HepG2 (cell line): ENCODE data around the gene PTPN5. TPM values are rescaled to one million over a fixed set of nuclear protein-coding genes. Genes with fewer than 3 reads are reported as not detected.

ENCODE experiments used
- ATAC-seq: fragments of 200-7000 bp; cut with Tn5 transposase; 3 replicates; pipeline ENCODE4 v1.9.1; 2020; ENCODE audit warnings: mild to moderate bottlenecking, moderate library complexity
- BruUV-seq: library from RNA; stranded (reverse); fragments of 400-500 nt; replicated peaks from 2 replicates; lab custom pipeline; 2021; lab: Mats Ljungman, UMichigan
- CTCF ChIA-PET: fragments of 300-600 bp; formaldehyde crosslinking; extraction: SDS; loops from one replicate; lab custom pipeline; 2021; ENCODE audit warnings: low total read pairs, inconsistent platforms, low intra/inter-chr PET ratio; lab: Yijun Ruan, JAX
- POLR2A ChIA-PET: fragments of 350-600 bp; sonication (Branson Sonifier 250); formaldehyde crosslinking; loops from one replicate; lab custom pipeline; 2020; ENCODE audit warnings: antibody characterized with exemption, inconsistent platforms; lab: Yijun Ruan, JAX
- DNase-seq: peaks from one replicate; pipeline ENCODE4 v3.0.0-alpha.2; 2015; ENCODE audit warnings: low spot score
- FAIRE-seq: peaks from 3 replicates; lab custom pipeline; 2011; peaks lifted over from hg19 to GRCh38; lab: Jason Lieb, UNC
- H2AFZ ChIP-seq: one replicate; pipeline ENCODE4 v1.6.1; 2011; ENCODE audit warnings: low read length, inconsistent platforms
- H3K27ac ChIP-seq: fragments of 300-600 bp; 3 replicates; pipeline ENCODE4 v1.8.0; 2011; ENCODE audit warnings: mixed run types, mild to moderate bottlenecking, mixed read lengths, low read length, inconsistent platforms; ENCODE audit not compliant: insufficient read depth; ENCODE audit errors: extremely low read length
- H3K27me3 ChIP-seq, 2 experiments: fragments of 200-600 bp in 1 of 2; 2 replicates in 1 of 2; 3 replicates in 1 of 2; pipeline versions ENCODE4 v1.6.0 to v1.8.0; 2011; ENCODE audit warnings: low read length in 2 of 2, mild to moderate bottlenecking in 2 of 2, moderate library complexity in 2 of 2, inconsistent platforms in 1 of 2; ENCODE audit not compliant: insufficient read depth in 2 of 2, control insufficient read depth in 1 of 2
- H3K36me3 ChIP-seq, 2 experiments: fragments of 200-600 bp in 1 of 2; replicated peaks in 1 of 2; 2 replicates in 1 of 2; 3 replicates in 1 of 2; pipeline versions ENCODE4 v1.5.1 to v1.8.0; 2011; ENCODE audit warnings: low read length in 2 of 2, inconsistent platforms in 1 of 2; ENCODE audit not compliant: insufficient read depth in 2 of 2, control insufficient read depth in 1 of 2
- H3K4me1 ChIP-seq: 2 replicates; pipeline ENCODE4 v1.5.1; 2012; ENCODE audit warnings: low read length, inconsistent platforms; ENCODE audit not compliant: insufficient read depth
- H3K4me2 ChIP-seq: 2 replicates; pipeline ENCODE4 v1.6.0; 2011; ENCODE audit warnings: low read depth, low read length, inconsistent platforms
- H3K4me3 ChIP-seq, 3 experiments: fragments of 200-600 bp in 1 of 3; sonication (generic), shearing (Covaris generic) in 1 of 3; replicated peaks in 1 of 3; 2 replicates each; pipeline ENCODE4 v1.5.1; 2011 to 2016; ENCODE audit warnings: low read length in 3 of 3, inconsistent platforms in 2 of 3, low read depth in 2 of 3, mild to moderate bottlenecking in 2 of 3, control low read depth in 1 of 3, mixed read lengths in 1 of 3; ENCODE audit not compliant: insufficient read depth in 1 of 3
- H3K79me2 ChIP-seq: one replicate; pipeline ENCODE4 v1.6.1; 2011; ENCODE audit warnings: low read length, inconsistent platforms; ENCODE audit not compliant: insufficient read depth
- H3K9ac ChIP-seq: 2 replicates; pipeline ENCODE4 v1.6.0; 2011; ENCODE audit warnings: mild to moderate bottlenecking, low read depth, low read length, inconsistent platforms; ENCODE audit not compliant: insufficient read depth
- H3K9me3 ChIP-seq: 2 replicates; pipeline ENCODE4 v1.5.1; 2012; ENCODE audit warnings: mild to moderate bottlenecking, low read length
- H4K20me1 ChIP-seq: 2 replicates; pipeline ENCODE4 v1.6.0; 2011; ENCODE audit warnings: inconsistent platforms, mild to moderate bottlenecking, low read length, moderate library complexity; ENCODE audit not compliant: insufficient read depth
- ARNTL ChIP-seq: sonication (generic); formaldehyde crosslinking; IDR thresholded peaks from 2 replicates; pipeline ENCODE4 v1.4.0; 2020; ENCODE audit warnings: mild to moderate bottlenecking, missing genetic modification reagents
- CEBPB ChIP-seq: IDR thresholded peaks from 2 replicates; pipeline ENCODE4 v1.6.1; 2011; ENCODE audit warnings: low read depth, low read length, improper control_type of control experiment, borderline replicate concordance
- NONO ChIP-seq, 2 experiments: fragments of 450-650 bp in 1 of 2; sonication (generic) in 1 of 2; formaldehyde crosslinking in 1 of 2; IDR thresholded peaks in 1 of 2; conservative IDR thresholded peaks in 1 of 2; 2 replicates each; pipeline versions ENCODE4 v1.6.1 to v1.8.0; 2017 to 2022; ENCODE audit warnings: mild to moderate bottlenecking in 1 of 2, missing genetic modification reagents in 1 of 2, moderate library complexity in 1 of 2
- PAWR ChIP-seq: sonication (generic); formaldehyde crosslinking; IDR thresholded peaks from 2 replicates; pipeline ENCODE4 v1.4.0; 2020; ENCODE audit warnings: missing genetic modification reagents, mild to moderate bottlenecking, borderline replicate concordance
- RAD21 ChIP-seq: fragments of 450-650 bp; formaldehyde crosslinking; IDR thresholded peaks from 2 replicates; pipeline ENCODE4 v1.5.0; 2020; ENCODE audit warnings: mild to moderate bottlenecking
- TAF15 ChIP-seq: fragments of 200-400 bp; formaldehyde crosslinking; IDR thresholded peaks from one replicate; pipeline ENCODE4 v1.6.1; 2018; ENCODE audit warnings: mild to moderate bottlenecking, low read depth, low read length; ENCODE audit not compliant: poor library complexity, severe bottlenecking
- ZNF17 ChIP-seq: sonication (generic); formaldehyde crosslinking; IDR thresholded peaks from 2 replicates; pipeline ENCODE4 v1.5.0; 2020; ENCODE audit warnings: mild to moderate bottlenecking, missing genetic modification reagents
- WGBS: methylation state at CpG from one replicate; pipeline ENCODE4 v1.1.6; 2017; ENCODE audit warnings: low lambda C conversion rate; 5-methylcytosine and 5-hydroxymethylcytosine counted together
- in situ Hi-C: cut with HindIII; loops from 2 replicates; pipeline ENCODE4 v1.10.0; 2017; ENCODE audit warnings: low pct_unique_long_range_greater_than_20kb; ENCODE audit not compliant: extremely low pct_ligation_motif_present
- intact Hi-C: fragments of 100-400 bp; cut with micrococcal nuclease; formaldehyde crosslinking; loops from one replicate; pipeline ENCODE4 v1.10.0; 2022; ENCODE audit not compliant: unreplicated experiment
- polyA plus RNA-seq, 8 experiments: library from polyadenylated mRNA; depleted of rRNA in 3 of 8; stranded (reverse) in 7 of 8; unstranded in 1 of 8; fragments of >200 nt; fragmentation: Illumina TruSeq in 4 of 8; extraction: Trizol in 4 of 8; gene quantifications; 2 replicates each; pipeline versions ENCODE4 v1.2.1 to v1.2.3, GENCODE V29; 2011 to 2016; ENCODE audit warnings: low read depth in 4 of 8, missing spikeins in 1 of 8, mixed read lengths in 1 of 8; ENCODE audit not compliant: insufficient read depth in 1 of 8
- total RNA-seq, 5 experiments: library from RNA; depleted of rRNA; stranded (reverse); fragments of >200 nt; fragmentation: Illumina TruSeq; extraction: Trizol; gene quantifications; 2 replicates each; pipeline ENCODE4 v1.2.3, GENCODE V29; 2016; ENCODE audit warnings: low read depth in 1 of 5
- TF ChIP-seq, protein P1 (sequence below): sonication (generic); formaldehyde crosslinking; conservative IDR thresholded peaks from 2 replicates; pipeline ENCODE4 v1.4.0; 2020; ENCODE audit warnings: missing genetic modification reagents
- TF ChIP-seq, protein P2 (sequence below), 2 experiments: fragments of 450-650 bp in 1 of 2; sonication (generic) in 1 of 2; formaldehyde crosslinking; IDR thresholded peaks; 2 replicates each; pipeline versions ENCODE4 v1.5.0 to v1.8.0; 2020 to 2022; ENCODE audit warnings: mild to moderate bottlenecking in 1 of 2, missing genetic modification reagents in 1 of 2
- TF ChIP-seq, protein P3 (sequence below): sonication (generic); formaldehyde crosslinking; IDR thresholded peaks from 2 replicates; pipeline ENCODE4 v1.4.0; 2020; ENCODE audit warnings: mild to moderate bottlenecking, missing genetic modification reagents, borderline replicate concordance
- TF ChIP-seq, protein P4 (sequence below): IDR thresholded peaks from 2 replicates; pipeline ENCODE4 v1.6.1; 2016

Gene PTPN5
- total and polyA plus RNA-seq, 2 of the 13 experiments (the other 11 are each of a cell fraction or from before 2014, with no cell fraction given) = not detected

DNA sequence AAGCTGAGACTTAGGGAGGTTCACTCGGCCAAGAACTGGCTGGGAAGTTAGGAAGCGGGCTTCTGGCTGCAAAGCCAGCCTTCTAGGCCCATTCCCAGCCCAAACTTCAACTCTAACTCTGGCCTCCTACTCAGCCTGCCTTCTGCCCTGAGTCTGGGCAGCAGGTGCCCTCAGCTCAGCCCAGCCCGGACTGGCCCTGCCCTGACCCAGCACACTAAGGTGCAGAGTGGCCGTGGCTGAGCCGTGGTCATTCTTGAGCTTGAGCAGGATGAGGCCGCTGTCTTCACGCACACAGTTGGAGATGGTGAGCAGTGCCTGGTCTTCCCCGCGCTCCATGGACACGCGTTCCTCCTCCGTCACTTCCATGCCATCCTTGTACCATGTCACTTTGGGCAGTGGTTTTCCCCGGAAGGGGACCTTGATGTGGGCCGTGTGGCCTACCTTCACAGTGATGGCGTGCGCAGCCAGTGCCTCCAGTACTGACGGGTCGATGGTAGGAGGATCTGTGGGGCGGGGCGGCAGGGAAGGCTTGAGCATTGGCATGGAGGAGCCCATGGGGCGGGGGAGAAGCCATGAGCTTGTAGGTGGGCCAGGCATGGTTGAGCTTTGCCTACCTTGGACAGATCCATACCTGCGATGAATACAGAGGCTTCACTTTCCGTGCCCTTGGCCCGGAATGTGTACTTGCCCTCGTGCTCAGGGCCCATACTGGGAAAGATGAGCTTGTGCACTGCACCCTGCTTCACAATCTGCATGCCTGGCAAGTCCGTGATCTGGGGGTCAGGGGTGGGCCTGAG is 77.8 kb downstream of the PTPN5 start:
- BruUV-seq = no TSS peak
- intact Hi-C loops = no loop called here
- CTCF ChIA-PET = no interaction called here
- no peak overlapping the region for H3K27ac ChIP-seq
- H3K4me2 ChIP-seq = no peak overlapping the region
- no peaks in the 10 kb centered on the region for H3K36me3 ChIP-seq
- ATAC-seq (no peak), FAIRE-seq (no peak), DNase-seq (no peak)
- no peaks in the 10 kb centered on the region for H3K79me2 ChIP-seq
- H3K27me3 ChIP-seq = peaks cover 2 to 75% of the 10 kb centered on the region in 2 experiments
- no peaks in the 10 kb centered on the region for H3K9me3 ChIP-seq
- in situ Hi-C loops = no loop called here
- H3K4me3 ChIP-seq = no peak overlapping the region
- POLR2A ChIA-PET = no interaction called here
- no peaks in the 10 kb centered on the region for H3K4me1 ChIP-seq
- H2AFZ ChIP-seq = no peak overlapping the region
- H4K20me1 ChIP-seq = no peaks in the 10 kb centered on the region
- WGBS = 60% methylated on average over 13 of the region's 26 CpGs
- no peak overlapping the region for H3K9ac ChIP-seq
- TF ChIP-seq, protein P1, sequence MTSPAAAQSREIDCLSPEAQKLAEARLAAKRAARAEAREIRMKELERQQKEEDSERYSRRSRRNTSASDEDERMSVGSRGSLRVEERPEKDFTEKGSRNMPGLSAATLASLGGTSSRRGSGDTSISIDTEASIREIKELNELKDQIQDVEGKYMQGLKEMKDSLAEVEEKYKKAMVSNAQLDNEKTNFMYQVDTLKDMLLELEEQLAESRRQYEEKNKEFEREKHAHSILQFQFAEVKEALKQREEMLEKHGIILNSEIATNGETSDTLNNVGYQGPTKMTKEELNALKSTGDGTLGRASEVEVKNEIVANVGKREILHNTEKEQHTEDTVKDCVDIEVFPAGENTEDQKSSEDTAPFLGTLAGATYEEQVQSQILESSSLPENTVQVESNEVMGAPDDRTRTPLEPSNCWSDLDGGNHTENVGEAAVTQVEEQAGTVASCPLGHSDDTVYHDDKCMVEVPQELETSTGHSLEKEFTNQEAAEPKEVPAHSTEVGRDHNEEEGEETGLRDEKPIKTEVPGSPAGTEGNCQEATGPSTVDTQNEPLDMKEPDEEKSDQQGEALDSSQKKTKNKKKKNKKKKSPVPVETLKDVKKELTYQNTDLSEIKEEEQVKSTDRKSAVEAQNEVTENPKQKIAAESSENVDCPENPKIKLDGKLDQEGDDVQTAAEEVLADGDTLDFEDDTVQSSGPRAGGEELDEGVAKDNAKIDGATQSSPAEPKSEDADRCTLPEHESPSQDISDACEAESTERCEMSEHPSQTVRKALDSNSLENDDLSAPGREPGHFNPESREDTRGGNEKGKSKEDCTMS (CRISPR knock-in tag) = no peak
- TF ChIP-seq ZNF17 (no peak), RAD21 (CRISPR knock-in tag) (no peak), PAWR (CRISPR knock-in tag) (no peak), ARNTL (CRISPR knock-in tag) (no peak), NONO (IDR thresholded peaks at IDR 0.05) (no peak), NONO (CRISPR knock-in tag; conservative IDR thresholded peaks at IDR 0.05) (no peak), TAF15 (no peak), CEBPB (no peak)
- TF ChIP-seq, protein P2, sequence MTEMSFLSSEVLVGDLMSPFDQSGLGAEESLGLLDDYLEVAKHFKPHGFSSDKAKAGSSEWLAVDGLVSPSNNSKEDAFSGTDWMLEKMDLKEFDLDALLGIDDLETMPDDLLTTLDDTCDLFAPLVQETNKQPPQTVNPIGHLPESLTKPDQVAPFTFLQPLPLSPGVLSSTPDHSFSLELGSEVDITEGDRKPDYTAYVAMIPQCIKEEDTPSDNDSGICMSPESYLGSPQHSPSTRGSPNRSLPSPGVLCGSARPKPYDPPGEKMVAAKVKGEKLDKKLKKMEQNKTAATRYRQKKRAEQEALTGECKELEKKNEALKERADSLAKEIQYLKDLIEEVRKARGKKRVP (CRISPR knock-in tag; IDR thresholded peaks at IDR 0.05) = no peak
- TF ChIP-seq, protein P3, sequence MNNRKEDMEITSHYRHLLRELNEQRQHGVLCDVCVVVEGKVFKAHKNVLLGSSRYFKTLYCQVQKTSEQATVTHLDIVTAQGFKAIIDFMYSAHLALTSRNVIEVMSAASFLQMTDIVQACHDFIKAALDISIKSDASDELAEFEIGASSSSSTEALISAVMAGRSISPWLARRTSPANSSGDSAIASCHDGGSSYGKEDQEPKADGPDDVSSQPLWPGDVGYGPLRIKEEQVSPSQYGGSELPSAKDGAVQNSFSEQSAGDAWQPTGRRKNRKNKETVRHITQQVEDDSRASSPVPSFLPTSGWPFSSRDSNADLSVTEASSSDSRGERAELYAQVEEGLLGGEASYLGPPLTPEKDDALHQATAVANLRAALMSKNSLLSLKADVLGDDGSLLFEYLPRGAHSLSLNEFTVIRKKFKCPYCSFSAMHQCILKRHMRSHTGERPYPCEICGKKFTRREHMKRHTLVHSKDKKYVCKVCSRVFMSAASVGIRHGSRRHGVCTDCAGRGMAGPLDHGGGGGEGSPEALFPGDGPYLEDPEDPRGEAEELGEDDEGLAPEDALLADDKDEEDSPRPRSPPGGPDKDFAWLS (CRISPR knock-in tag) = no peak
- TF ChIP-seq, protein P4, sequence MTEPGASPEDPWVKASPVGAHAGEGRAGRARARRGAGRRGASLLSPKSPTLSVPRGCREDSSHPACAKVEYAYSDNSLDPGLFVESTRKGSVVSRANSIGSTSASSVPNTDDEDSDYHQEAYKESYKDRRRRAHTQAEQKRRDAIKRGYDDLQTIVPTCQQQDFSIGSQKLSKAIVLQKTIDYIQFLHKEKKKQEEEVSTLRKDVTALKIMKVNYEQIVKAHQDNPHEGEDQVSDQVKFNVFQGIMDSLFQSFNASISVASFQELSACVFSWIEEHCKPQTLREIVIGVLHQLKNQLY = no peak
